SK-N-SH (cell line): ENCODE results near the gene GRHL3. TPM values are rescaled to one million over a fixed set of nuclear protein-coding genes. Genes with fewer than 3 reads are reported as not detected.

Experiments used
- CTCF ChIA-PET: fragments of 300-600, 350-600 bp; formaldehyde crosslinking; extraction: SDS; loops from one replicate; lab custom pipeline; 2021; lab: Yijun Ruan, JAX
- POLR2A ChIA-PET: fragments of 350-600 bp; sonication (Branson Sonifier 250); formaldehyde crosslinking; extraction: SDS; loops from one replicate; lab custom pipeline; 2020; ENCODE audit warnings: antibody characterized with exemption, inconsistent platforms; lab: Yijun Ruan, JAX
- DNase-seq: peaks from one replicate; pipeline ENCODE4 v3.0.0; 2012
- H2AFZ ChIP-seq: fragments of 200-600 bp; sonication (generic); 2 replicates; pipeline ENCODE4 v1.8.1; 2016; ENCODE audit warnings: antibody characterized with exemption, mild to moderate bottlenecking, low read depth
- H3F3A ChIP-seq: fragments of 200-600 bp; sonication (generic); replicated peaks from 2 replicates; pipeline ENCODE3; 2016; ENCODE audit warnings: antibody characterized with exemption, mild to moderate bottlenecking; ENCODE audit not compliant: insufficient read depth
- H3K27ac ChIP-seq, 2 experiments: fragments of 200-500 bp in 1 of 2; fragments of 200-600 bp in 1 of 2; sonication (Bioruptor generic) in 1 of 2; sonication (generic), shearing (Covaris generic) in 1 of 2; 2 replicates each; pipeline versions ENCODE4 v1.5.1 to v1.6.1; 2014 to 2016; ENCODE audit warnings: low read depth in 2 of 2, inconsistent platforms in 1 of 2, low read length in 1 of 2, mild to moderate bottlenecking in 1 of 2, mixed read lengths in 1 of 2
- H3K27me3 ChIP-seq: fragments of 200-600 bp; sonication (generic), shearing (Covaris generic); 2 replicates; pipeline ENCODE4 v1.6.1; 2016; ENCODE audit warnings: mixed run types; ENCODE audit not compliant: insufficient read depth
- H3K36me3 ChIP-seq, 2 experiments: fragments of 200-500 bp in 1 of 2; fragments of 200-600 bp in 1 of 2; sonication (Bioruptor generic) in 1 of 2; sonication (generic) in 1 of 2; replicated peaks in 1 of 2; 2 replicates each; pipeline versions ENCODE3 to v1.5.1; 2014 to 2016; ENCODE audit warnings: low read length in 1 of 2, mild to moderate bottlenecking in 1 of 2; ENCODE audit not compliant: insufficient read depth in 2 of 2, control insufficient read depth in 1 of 2
- H3K4me1 ChIP-seq, 2 experiments: fragments of 200-500 bp in 1 of 2; fragments of 200-600 bp in 1 of 2; sonication (Bioruptor generic) in 1 of 2; sonication (generic), shearing (Covaris generic) in 1 of 2; 2 replicates each; pipeline versions ENCODE4 v1.5.1 to v1.6.1; 2014 to 2016; ENCODE audit warnings: low read depth in 1 of 2, low read length in 1 of 2, mixed run types in 1 of 2; ENCODE audit not compliant: insufficient read depth in 2 of 2, control insufficient read depth in 1 of 2
- H3K4me2 ChIP-seq: fragments of 200-600 bp; sonication (generic), shearing (Covaris generic); 2 replicates; pipeline ENCODE4 v1.6.1; 2017; ENCODE audit warnings: mixed run types
- H3K4me3 ChIP-seq, 2 experiments: fragments of 200-500 bp in 1 of 2; fragments of 200-600 bp in 1 of 2; sonication (Bioruptor generic) in 1 of 2; sonication (generic), shearing (Covaris generic) in 1 of 2; 2 replicates each; pipeline versions ENCODE4 v1.5.1 to v1.8.1; 2014 to 2016; ENCODE audit warnings: low read depth in 2 of 2, inconsistent platforms in 1 of 2, low read length in 1 of 2, mild to moderate bottlenecking in 1 of 2, mixed read lengths in 1 of 2, moderate library complexity in 1 of 2
- H3K79me2 ChIP-seq: fragments of 200-600 bp; sonication (generic); 2 replicates; pipeline ENCODE4 v1.8.1; 2017; ENCODE audit warnings: mild to moderate bottlenecking; ENCODE audit not compliant: insufficient read depth
- H3K9ac ChIP-seq: fragments of 200-600 bp; sonication (generic); 2 replicates; pipeline ENCODE4 v1.6.1; 2017; ENCODE audit warnings: mixed run types
- H3K9me2 ChIP-seq: fragments of 200-600 bp; sonication (generic); 2 replicates; pipeline ENCODE4 v1.6.1; 2017; ENCODE audit warnings: mixed run types
- H3K9me3 ChIP-seq: fragments of 200-600 bp; sonication (generic); 2 replicates; pipeline ENCODE4 v1.6.1; 2017; ENCODE audit warnings: mixed run types, mild to moderate bottlenecking, moderate library complexity
- H4K20me1 ChIP-seq: fragments of 200-600 bp; sonication (generic); 2 replicates; pipeline ENCODE4 v1.6.1; 2017; ENCODE audit warnings: mild to moderate bottlenecking, mixed run types; ENCODE audit not compliant: insufficient read depth
- FOSL2 ChIP-seq: IDR thresholded peaks from 2 replicates; pipeline ENCODE4 v1.4.0; 2012; ENCODE audit warnings: low read depth, mild to moderate bottlenecking, moderate library complexity, borderline replicate concordance
- MXI1 ChIP-seq: IDR thresholded peaks from 2 replicates; pipeline ENCODE4 v1.6.1; 2012; ENCODE audit warnings: mild to moderate bottlenecking, low read depth, low read length, improper control_type of control experiment
- NFIC ChIP-seq: IDR thresholded peaks from 2 replicates; pipeline ENCODE4 v1.4.0; 2012; ENCODE audit warnings: borderline replicate concordance
- PBX3 ChIP-seq: IDR thresholded peaks from 2 replicates; pipeline ENCODE4; 2012
- POLR2AphosphoS5 ChIP-seq: IDR thresholded peaks from 2 replicates; pipeline ENCODE4 v1.6.1; 2012; ENCODE audit warnings: low read depth, low read length
- RAD21 ChIP-seq: IDR thresholded peaks from 2 replicates; pipeline ENCODE4 v1.6.1; 2012; ENCODE audit warnings: mild to moderate bottlenecking, low read length
- RFX5 ChIP-seq: IDR thresholded peaks from 2 replicates; pipeline ENCODE4 v1.6.1; 2012; ENCODE audit warnings: mild to moderate bottlenecking, improper control_type of control experiment, low read length
- RXRA ChIP-seq: IDR thresholded peaks from 2 replicates; pipeline ENCODE4 v1.4.0; 2012; ENCODE audit warnings: low read depth, mild to moderate bottlenecking, borderline replicate concordance
- WGBS: methylation state at CpG from one replicate; pipeline ENCODE4 v1.1.6; 2017; ENCODE audit warnings: low lambda C conversion rate; 5-methylcytosine and 5-hydroxymethylcytosine counted together
- polyA plus RNA-seq, 3 experiments: library from polyadenylated mRNA; depleted of rRNA; stranded (reverse); fragments of >200 nt; gene quantifications; 2 replicates each; pipeline ENCODE4 v1.2.3, GENCODE V29; 2012

GRHL3 gene
- polyA plus RNA-seq, 1 of the 3 experiments (the other 2 are of a cell fraction) = 0.05 TPM

GRCh38 chr1:24403806-24404205, 84.6 kb downstream of the GRHL3 start:
- peaks cover 10 to 15% of the 10 kb centered on the region in 2 experiments for H3K36me3 ChIP-seq
- no peak overlapping the region for H3K9ac ChIP-seq
- H2AFZ ChIP-seq = no peak overlapping the region
- H3K4me3 ChIP-seq = no peak overlapping the region
- POLR2A ChIA-PET = no interaction called here
- peaks cover 14% of the 10 kb centered on the region for H3K79me2 ChIP-seq
- no peak for DNase-seq
- no peak overlapping the region for H3K4me2 ChIP-seq
- H3K4me1 ChIP-seq = no peaks in the 10 kb centered on the region
- WGBS = 90% methylated on average over 4 of the region's 4 CpGs
- no peaks in the 10 kb centered on the region for H4K20me1 ChIP-seq
- CTCF ChIA-PET = interaction anchor here (0.7 to 7.0 kb wide), 10 partner anchors 11 to 835 kb away, joined by 3 to 69 read pairs (median 4); partner anchors contain the start of gene NIPAL3
- no peaks in the 10 kb centered on the region for H3K27me3 ChIP-seq
- no peak overlapping the region for H3K27ac ChIP-seq
- no peaks in the 10 kb centered on the region for H3K9me2 ChIP-seq
- peaks cover 9% of the 10 kb centered on the region; the same call in 1 of the 2 replicates for H3K9me3 ChIP-seq
- peaks cover 12% of the 10 kb centered on the region for H3F3A ChIP-seq
- TF ChIP-seq POLR2AphosphoS5 (no peak), RAD21 (no peak), RFX5 (no peak), PBX3 (no peak), MXI1 (no peak), NFIC (no peak), FOSL2 (no peak), RXRA (no peak)

Other genes starting within 250 kb of the GRHL3 start
- 0.02 and 0.05 TPM in 2 replicates for gene MYOM3, start 207.2 kb upstream of the GRHL3 start, polyA plus RNA-seq (2012; rRNA removed)
- 0.03 and 0.05 TPM in 2 replicates for gene IL22RA1, start 176.2 kb upstream of the GRHL3 start, polyA plus RNA-seq (2012; rRNA removed)
- 0.29 and 0.30 TPM in 2 replicates for gene IFNLR1, start 132.1 kb upstream of the GRHL3 start, polyA plus RNA-seq (2012; rRNA removed)
- 8.6 and 8.7 TPM in 2 replicates for gene STPG1, start 94.4 kb downstream of the GRHL3 start, polyA plus RNA-seq (2012; rRNA removed)
- gene NIPAL3, start 96.4 kb downstream of the GRHL3 start, polyA plus RNA-seq (2012; rRNA removed) = 20.3 and 28.6 TPM in 2 replicates
- gene RCAN3, start 183.5 kb downstream of the GRHL3 start, polyA plus RNA-seq (2012; rRNA removed) = 4.8 TPM in 2 replicates
- 0.02 TPM in 1 of 2 replicates, not detected in the other for gene NCMAP, start 236.7 kb downstream of the GRHL3 start, polyA plus RNA-seq (2012; rRNA removed)